SK-N-MC (cell line): Measurements from ENCODE around the gene NDUFA12.

Source experiments
- EZH2 ChIP-seq: fragments of 200-600 bp; sonication (generic); IDR thresholded peaks from one replicate; pipeline ENCODE4 v1.6.1; 2017; ENCODE audit warnings: antibody characterized with exemption
- POLR2AphosphoS5 ChIP-seq: IDR thresholded peaks from 2 replicates; pipeline ENCODE4 v1.6.1; 2012; ENCODE audit warnings: mild to moderate bottlenecking, low read depth, low read length, borderline replicate concordance

- TF ChIP-seq POLR2AphosphoS5 (no peak), EZH2 (no peak)
These were observed 400 bp upstream of the NDUFA12 start for GRCh38 chr12:95003921-95004272.
